Islet precursor cell (in vitro differentiated cells): ENCODE data around the gene SPATA9.

Source experiments
- DNase-seq: peaks from one replicate; pipeline ENCODE4 v3.0.0-alpha.2; 2018

Gene SPATA9

GRCh38 chr5:95613514-95613913, 69.3 kb downstream of the SPATA9 start:
- DNase-seq = no peak

GRCh38 chr5:95611396-95611795, 71.4 kb downstream of the SPATA9 start:
- DNase-seq = no peak

- no peak for DNase-seq
These were observed 72.2 kb downstream of the SPATA9 start for GRCh38 chr5:95610546-95610945.

GRCh38 chr5:95609711-95610110, 73.1 kb downstream of the SPATA9 start:
- no peak for DNase-seq
